ENCODE measurements around the gene TIMM13. TPM values are rescaled to one million over a fixed set of nuclear protein-coding genes. Genes with fewer than 3 reads are reported as not detected.
A peak's percentile ranks its signal among the peaks of the same experiment; 100 is the strongest.
"Not testable (repeated sequence)": the region's sequence is repeated elsewhere in the genome, so short reads cannot be mapped to it uniquely, and the experiment has no call there.

The TIMM13 gene
- polyA plus RNA-seq, 1 donor from 2014 or later = 69.1 TPM

DNA sequence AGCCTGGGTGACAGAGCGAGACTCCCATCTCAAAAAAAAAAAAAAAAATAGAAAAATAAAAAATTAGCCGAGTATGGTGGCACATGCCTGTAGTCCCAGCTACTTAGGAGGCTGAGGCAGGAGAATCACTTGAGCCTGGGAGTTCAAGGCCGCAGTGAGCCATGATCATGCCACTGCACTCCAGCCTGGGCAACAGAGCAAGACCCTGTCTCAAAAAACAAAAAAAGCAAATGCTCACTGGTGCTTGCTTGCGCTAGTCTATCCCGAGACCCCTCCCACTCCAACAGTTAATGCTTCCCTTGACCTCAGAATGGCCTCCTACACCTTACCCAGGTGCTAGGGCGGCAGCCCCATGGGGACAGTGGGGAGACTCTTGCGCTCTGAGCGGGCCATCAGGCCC, 9.9 kb downstream of the TIMM13 start:
- not testable (repeated sequence) for H3K4me1 Mint-ChIP-seq, H3K27me3 Mint-ChIP-seq, H3K36me3 Mint-ChIP-seq, H3K4me3 Mint-ChIP-seq, H3K9me3 Mint-ChIP-seq
- peak overlapping the region in 1 of 3 donors; percentile 73 for H3K27ac Mint-ChIP-seq

DNA sequence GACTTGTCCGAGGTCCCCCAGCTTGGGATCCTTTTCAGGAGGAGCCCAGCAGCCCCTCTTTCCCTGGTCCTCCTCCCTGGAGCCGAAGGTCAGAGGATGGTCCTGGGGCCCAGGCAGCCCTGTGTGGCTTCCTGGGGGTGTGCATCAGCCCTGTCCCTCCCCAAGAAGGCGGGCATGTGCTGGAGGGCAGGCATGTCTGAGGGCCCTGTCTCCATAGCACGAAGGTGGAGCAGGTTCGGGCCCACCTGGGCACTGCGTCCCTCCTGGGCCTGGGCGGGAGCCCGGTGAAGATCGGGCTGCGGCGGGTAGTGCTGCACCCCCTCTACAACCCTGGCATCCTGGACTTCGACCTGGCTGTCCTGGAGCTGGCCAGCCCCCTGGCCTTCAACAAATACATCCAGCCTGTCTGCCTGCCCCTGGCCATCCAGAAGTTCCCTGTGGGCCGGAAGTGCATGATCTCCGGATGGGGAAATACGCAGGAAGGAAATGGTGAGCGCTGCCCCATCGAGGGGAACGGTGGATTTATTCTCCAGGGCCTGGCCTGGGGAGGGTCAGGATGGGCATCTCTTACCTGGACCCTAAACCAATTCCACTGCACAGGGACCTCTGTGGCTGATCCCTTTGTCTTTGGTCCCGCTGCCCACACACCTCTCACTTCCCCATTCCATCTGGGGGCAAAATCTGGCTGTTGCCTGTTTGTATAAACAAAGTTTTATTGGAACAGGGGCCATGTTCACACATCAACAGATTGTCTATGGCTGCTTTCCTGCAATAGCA, 10.9 kb downstream of the TIMM13 start:
- no peak overlapping the region for H3K4me3 Mint-ChIP-seq
- H3K36me3 Mint-ChIP-seq = peaks cover 1% of the 10 kb centered on the region
- peaks cover 0 to 1% (median 0%) of the 10 kb centered on the region in 3 donors for H3K9me3 Mint-ChIP-seq
- H3K27me3 Mint-ChIP-seq = no peaks in the 10 kb centered on the region
- peak overlapping the region in 1 of 3 donors; percentile 53 for H3K27ac Mint-ChIP-seq
- peaks cover 0 to 3% (median 0%) of the 10 kb centered on the region in 3 donors for H3K4me1 Mint-ChIP-seq

DNA sequence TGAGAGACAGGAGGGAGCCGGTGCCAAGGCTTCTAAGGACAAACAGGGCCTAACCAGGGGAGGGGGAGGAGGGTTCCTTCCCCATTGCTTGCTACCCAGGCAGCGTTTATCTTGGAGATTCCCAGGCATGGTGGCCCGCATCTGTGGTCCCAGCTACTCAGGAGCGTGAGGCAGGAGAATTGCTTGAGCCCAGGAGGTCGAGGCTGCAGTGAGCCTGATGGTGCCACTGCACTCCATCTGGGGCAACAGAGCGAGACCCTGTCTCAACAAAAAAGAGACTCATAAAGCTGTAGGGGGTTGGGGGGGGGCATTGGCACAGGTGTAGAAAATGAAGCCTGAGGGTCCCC, 11.4 kb downstream of the TIMM13 start:
- Mint-ChIP-seq H3K36me3 (peaks cover 1% of the 10 kb centered on the region), H3K27ac (no peak overlapping the region), H3K9me3 (peaks cover 0 to 1% (median 0%) of the 10 kb centered on the region in 3 donors), H3K27me3 (no peaks in the 10 kb centered on the region), H3K4me3 (no peak overlapping the region), H3K4me1 (peaks cover 0 to 3% (median 0%) of the 10 kb centered on the region in 3 donors)

DNA sequence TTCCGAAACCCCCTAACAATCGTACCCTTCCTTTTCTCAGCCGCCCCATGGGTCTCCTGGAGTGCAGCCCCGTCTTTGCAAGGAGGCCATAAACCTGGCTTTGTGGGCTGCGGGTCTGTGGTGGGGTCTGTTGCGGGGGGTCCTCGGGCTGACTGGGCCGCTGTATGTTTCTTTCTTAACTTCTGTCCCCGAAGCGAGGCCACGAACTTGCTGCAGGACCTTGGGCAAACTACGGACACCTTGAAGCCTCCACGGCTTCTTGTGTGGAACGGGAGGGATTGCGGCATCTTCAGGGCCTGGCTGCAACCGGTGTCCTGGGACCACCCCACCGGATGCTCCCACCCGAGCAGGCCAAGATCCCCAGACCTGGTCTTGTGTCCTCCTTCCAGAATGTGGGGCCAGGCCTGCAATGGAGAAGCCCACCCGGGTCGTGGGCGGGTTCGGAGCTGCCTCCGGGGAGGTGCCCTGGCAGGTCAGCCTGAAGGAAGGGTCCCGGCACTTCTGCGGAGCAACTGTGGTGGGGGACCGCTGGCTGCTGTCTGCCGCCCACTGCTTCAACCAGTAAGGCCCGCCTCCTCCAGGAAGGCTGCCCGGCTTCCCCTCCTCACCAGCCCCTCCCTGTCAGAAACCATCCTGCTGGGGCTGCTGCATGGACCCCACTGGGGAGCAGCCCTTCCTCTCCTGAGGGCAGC, 12.0 kb downstream of the TIMM13 start:
- H3K9me3 Mint-ChIP-seq = peaks cover 0 to 2% (median 1%) of the 10 kb centered on the region in 3 donors
- H3K4me1 Mint-ChIP-seq = peaks cover 0 to 3% (median 0%) of the 10 kb centered on the region in 3 donors
- H3K36me3 Mint-ChIP-seq = peaks cover 1% of the 10 kb centered on the region
- no peak overlapping the region for H3K27ac Mint-ChIP-seq
- no peak overlapping the region for H3K4me3 Mint-ChIP-seq
- H3K27me3 Mint-ChIP-seq = no peaks in the 10 kb centered on the region

DNA sequence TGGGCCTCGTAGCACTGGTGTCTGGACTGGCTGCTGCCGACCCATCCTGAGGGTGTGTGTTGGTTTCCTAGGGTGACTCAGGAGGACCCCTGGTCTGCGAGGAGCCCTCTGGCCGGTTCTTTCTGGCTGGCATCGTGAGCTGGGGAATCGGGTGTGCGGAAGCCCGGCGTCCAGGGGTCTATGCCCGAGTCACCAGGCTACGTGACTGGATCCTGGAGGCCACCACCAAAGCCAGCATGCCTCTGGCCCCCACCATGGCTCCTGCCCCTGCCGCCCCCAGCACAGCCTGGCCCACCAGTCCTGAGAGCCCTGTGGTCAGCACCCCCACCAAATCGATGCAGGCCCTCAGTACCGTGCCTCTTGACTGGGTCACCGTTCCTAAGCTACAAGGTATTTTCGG, 13.8 kb downstream of the TIMM13 start:
- Mint-ChIP-seq H3K9me3 (peaks cover 0 to 2% (median 1%) of the 10 kb centered on the region in 3 donors), H3K36me3 (peaks cover 1% of the 10 kb centered on the region), H3K4me3 (no peak overlapping the region), H3K4me1 (peaks cover 0 to 3% (median 0%) of the 10 kb centered on the region in 3 donors), H3K27ac (no peak overlapping the region), H3K27me3 (peaks cover 2% of the 10 kb centered on the region)

DNA sequence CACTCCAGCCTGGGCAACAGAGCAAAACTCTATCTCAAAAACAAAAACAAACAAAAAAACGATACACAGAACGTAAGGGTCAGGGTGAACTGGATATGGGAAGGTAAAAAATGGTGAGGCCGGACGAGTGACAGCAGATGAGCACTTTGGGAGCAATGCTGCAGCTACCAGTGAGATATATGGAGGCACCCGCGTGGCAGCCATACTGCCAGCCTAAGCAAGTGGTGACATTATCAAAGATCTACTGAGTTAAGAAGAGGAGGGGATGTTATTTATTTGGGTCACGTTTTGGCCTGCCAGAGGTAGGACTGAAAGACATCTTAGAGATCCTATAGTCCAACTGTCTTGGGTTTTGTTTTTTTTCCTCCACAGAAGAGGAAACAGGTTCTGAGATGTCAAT, 14.2 kb downstream of the TIMM13 start:
- H3K27me3 Mint-ChIP-seq = peaks cover 5% of the 10 kb centered on the region
- H3K9me3 Mint-ChIP-seq = peaks cover 0 to 2% (median 1%) of the 10 kb centered on the region in 3 donors
- peaks cover 0 to 3% (median 0%) of the 10 kb centered on the region in 3 donors for H3K4me1 Mint-ChIP-seq
- H3K36me3 Mint-ChIP-seq = peaks cover 1% of the 10 kb centered on the region
- no peak overlapping the region for H3K4me3 Mint-ChIP-seq
- peak overlapping the region in 1 of 3 donors; percentile 34 for H3K27ac Mint-ChIP-seq

DNA sequence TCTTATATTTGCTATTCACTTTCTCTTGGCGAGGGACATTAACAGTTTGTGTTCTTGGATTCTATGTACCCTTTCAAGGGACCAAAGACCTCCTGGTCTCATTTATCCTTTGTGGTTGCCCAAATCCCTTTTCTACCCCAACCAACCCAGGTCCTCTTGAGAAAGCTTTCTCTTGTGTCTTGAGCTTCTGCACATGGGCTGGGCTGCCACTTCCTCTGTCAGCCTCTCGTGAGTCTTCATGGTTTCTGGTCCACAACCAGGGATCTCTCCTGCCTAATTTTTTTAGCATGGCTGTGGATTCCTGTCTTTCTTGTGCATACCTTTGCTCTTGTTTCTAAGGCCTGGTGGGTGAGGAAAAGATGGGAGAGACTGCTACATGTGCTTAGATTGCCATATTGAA, 14.9 kb downstream of the TIMM13 start:
- no peaks in the 10 kb centered on the region for H3K36me3 Mint-ChIP-seq
- no peak overlapping the region for H3K4me3 Mint-ChIP-seq
- H3K27ac Mint-ChIP-seq = peak overlapping the region in 1 of 3 donors; percentile 34
- peaks cover 0 to 3% (median 0%) of the 10 kb centered on the region in 3 donors for H3K4me1 Mint-ChIP-seq
- peaks cover 0 to 2% (median 1%) of the 10 kb centered on the region in 3 donors for H3K9me3 Mint-ChIP-seq
- peaks cover 5% of the 10 kb centered on the region for H3K27me3 Mint-ChIP-seq

DNA sequence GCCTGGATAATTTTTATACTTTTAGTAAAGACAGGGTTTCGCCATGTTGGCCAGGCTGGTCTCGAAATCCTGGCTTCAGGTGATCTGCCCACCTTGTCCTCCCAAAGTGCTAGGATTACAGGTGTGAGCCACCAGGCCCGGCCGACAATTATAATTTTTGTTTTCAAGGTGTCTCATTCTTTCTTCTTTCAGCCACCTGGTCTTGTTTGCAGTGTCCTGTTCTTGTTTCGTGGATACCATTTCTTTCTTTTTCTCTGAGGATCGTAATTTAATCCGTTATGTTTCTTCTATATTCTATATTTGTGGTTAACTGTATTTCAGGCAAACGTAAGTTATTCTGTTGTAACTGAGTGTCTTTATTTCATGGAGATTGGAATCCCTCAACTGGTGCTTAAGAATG, 15.7 kb downstream of the TIMM13 start:
- Mint-ChIP-seq H3K27ac (no peak overlapping the region), H3K36me3 (no peaks in the 10 kb centered on the region), H3K27me3 (peaks cover 5% of the 10 kb centered on the region), H3K4me3 (no peak overlapping the region), H3K4me1 (peaks cover 0 to 3% (median 0%) of the 10 kb centered on the region in 3 donors), H3K9me3 (peaks cover 0 to 2% (median 1%) of the 10 kb centered on the region in 3 donors)

DNA sequence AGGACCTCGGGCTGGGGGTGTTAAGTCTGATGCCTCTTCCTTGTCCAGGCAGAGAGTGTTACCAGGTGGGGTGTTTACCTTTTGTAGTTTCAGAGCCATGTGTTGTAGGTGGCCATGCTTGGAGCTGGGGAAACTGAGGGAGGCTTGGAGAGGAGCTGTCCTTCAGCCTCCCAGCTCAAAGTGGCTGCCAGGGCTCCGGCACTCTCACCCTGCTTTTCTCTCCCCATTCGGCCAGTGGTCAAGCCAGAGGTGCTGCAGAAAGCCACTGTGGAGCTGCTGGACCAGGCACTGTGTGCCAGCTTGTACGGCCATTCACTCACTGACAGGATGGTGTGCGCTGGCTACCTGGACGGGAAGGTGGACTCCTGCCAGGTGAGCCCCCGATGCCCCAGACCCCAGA, 17.4 kb downstream of the TIMM13 start:
- Mint-ChIP-seq H3K36me3 (peaks cover under 1% of the 10 kb centered on the region), H3K4me3 (no peak overlapping the region), H3K27ac (no peak overlapping the region), H3K4me1 (peaks cover 0 to 3% (median 0%) of the 10 kb centered on the region in 3 donors), H3K27me3 (peaks cover 5% of the 10 kb centered on the region), H3K9me3 (peaks cover 0 to 2% (median 1%) of the 10 kb centered on the region in 3 donors)

DNA sequence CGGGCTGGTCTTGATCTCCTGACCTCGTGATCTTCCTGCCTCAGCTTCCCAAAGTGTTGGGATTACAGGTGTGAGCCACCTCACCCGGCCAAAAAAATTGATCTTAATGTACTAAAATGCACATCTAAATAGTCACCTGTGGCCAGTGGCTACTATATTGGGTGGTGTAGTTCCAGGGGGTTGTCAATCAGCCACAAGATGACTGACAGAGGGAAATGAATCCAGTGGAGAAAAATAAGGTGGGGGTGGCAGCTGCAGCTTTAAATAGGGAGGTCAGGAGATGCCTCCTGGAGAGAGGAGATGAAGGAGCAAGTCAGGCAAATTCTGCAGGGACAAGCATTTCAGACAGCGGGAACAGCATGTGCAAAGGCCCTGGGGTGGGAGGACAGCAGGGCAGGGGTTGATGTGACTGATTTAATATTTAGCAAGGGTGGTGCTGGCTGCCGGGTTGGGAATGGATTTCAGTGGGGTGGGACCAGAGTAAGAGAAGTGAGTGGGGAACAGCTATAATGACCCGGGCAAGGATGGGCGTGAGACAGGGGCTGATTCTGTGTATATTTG, 18.0 kb downstream of the TIMM13 start:
- H3K27ac Mint-ChIP-seq = peak overlapping the region in 1 of 3 donors; percentile 31
- H3K4me3 Mint-ChIP-seq = no peak overlapping the region
- peaks cover 1% of the 10 kb centered on the region for H3K36me3 Mint-ChIP-seq
- H3K27me3 Mint-ChIP-seq = peaks cover 5% of the 10 kb centered on the region
- peaks cover 0 to 3% (median 0%) of the 10 kb centered on the region in 3 donors for H3K4me1 Mint-ChIP-seq
- peaks cover 0 to 2% (median 1%) of the 10 kb centered on the region in 3 donors for H3K9me3 Mint-ChIP-seq

DNA sequence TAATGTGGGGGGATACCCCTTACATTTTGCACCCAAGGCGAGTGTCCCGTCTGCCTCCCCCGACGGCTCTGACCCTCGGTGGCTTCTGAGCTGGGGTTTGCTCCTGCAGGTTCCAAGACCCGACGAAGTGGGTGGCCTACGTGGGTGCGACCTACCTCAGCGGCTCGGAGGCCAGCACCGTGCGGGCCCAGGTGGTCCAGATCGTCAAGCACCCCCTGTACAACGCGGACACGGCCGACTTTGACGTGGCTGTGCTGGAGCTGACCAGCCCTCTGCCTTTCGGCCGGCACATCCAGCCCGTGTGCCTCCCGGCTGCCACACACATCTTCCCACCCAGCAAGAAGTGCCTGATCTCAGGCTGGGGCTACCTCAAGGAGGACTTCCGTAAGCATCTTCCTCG, 19.1 kb downstream of the TIMM13 start:
- Mint-ChIP-seq H3K27me3 (peaks cover 5% of the 10 kb centered on the region), H3K27ac (no peak overlapping the region)

DNA sequence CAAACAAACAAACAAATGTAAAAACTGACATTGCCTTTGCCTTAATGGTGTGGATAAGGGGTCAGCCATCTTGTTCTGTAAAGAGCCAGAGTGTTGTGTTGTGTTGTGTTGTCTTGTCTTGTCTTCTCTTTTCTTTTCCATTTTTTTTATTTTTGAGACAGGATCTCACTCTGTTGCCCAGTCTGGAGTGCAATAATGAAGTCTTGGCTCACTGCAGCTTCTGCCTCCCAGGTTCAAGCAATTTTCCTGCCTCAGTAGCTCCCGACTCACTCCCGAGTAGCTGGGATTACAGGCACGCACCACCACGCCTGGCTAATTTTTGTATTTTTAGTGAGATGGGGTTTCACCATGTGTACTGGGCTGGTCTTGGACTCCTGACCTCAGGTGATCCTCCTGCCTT, 27.8 kb downstream of the TIMM13 start:
- no peaks in the 10 kb centered on the region for H3K27me3 Mint-ChIP-seq
- peaks cover 3 to 4% (median 4%) of the 10 kb centered on the region in 3 donors for H3K4me1 Mint-ChIP-seq
- peaks cover 0 to 2% (median 0%) of the 10 kb centered on the region in 3 donors for H3K9me3 Mint-ChIP-seq
- no peaks in the 10 kb centered on the region for H3K36me3 Mint-ChIP-seq
- H3K4me3 Mint-ChIP-seq = no peak overlapping the region
- H3K27ac Mint-ChIP-seq = no peak overlapping the region

More for the DNA sequence above, 19.1 kb downstream of the TIMM13 start:
- peaks cover 0 to 3% (median 0%) of the 10 kb centered on the region in 3 donors for H3K4me1 Mint-ChIP-seq
- peaks cover 1% of the 10 kb centered on the region for H3K36me3 Mint-ChIP-seq
- no peak overlapping the region for H3K4me3 Mint-ChIP-seq
- peaks cover 0 to 4% (median 1%) of the 10 kb centered on the region in 3 donors for H3K9me3 Mint-ChIP-seq

DNA sequence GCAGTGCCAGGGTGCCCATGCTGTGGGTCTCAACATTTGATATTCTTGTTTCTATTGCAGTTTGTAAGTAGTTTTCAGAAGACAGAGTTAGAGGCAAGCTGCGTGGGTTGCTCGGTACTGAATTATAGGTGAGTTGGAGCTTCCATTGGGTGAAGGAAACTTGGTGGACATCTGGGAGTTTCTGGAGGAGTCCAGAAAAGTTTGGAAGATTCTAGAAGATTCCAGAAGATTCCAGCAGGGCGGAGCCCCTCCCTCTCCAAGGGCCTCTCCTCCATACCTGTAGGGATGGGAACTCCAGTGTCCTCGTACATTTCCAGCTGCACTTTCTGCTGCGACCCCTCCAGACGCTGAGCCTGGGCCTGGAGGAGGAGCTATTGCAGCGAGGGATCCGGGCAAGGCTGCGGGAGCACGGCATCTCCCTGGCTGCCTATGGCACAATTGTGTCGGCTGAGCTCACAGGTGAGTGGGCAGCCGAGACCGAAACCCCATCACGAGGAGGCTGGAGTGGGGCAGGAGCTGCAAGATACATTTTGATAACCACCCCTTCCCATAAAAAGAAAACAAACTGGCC, 28.6 kb downstream of the TIMM13 start:
- Mint-ChIP-seq H3K27ac (no peak overlapping the region), H3K9me3 (no peaks in the 10 kb centered on the region), H3K4me3 (no peak overlapping the region), H3K4me1 (peaks cover 7 to 10% (median 9%) of the 10 kb centered on the region in 3 donors), H3K36me3 (no peaks in the 10 kb centered on the region), H3K27me3 (no peaks in the 10 kb centered on the region)

DNA sequence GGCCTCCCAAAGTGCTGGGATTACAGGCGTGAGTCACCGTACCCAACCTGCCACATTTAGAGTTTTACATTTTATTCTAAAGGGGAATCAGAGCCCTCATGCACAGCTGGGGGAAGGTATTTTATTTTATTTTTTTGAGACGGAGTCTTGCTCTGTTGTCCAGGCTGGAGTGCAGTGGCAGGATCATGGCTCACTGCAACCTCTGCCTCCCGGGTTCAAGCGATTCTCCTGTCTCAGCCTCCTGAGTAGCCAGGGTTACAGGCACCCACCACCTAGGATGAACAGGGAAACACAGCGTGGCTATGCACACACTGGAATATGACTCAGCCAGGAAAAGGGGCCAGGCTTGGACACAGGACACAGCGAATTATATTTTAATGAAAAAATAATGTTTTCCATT, 30.2 kb downstream of the TIMM13 start:
- not testable (repeated sequence) for H3K9me3 Mint-ChIP-seq
- H3K4me1 Mint-ChIP-seq = peaks cover 9 to 19% (median 12%) of the 10 kb centered on the region in 3 donors

DNA sequence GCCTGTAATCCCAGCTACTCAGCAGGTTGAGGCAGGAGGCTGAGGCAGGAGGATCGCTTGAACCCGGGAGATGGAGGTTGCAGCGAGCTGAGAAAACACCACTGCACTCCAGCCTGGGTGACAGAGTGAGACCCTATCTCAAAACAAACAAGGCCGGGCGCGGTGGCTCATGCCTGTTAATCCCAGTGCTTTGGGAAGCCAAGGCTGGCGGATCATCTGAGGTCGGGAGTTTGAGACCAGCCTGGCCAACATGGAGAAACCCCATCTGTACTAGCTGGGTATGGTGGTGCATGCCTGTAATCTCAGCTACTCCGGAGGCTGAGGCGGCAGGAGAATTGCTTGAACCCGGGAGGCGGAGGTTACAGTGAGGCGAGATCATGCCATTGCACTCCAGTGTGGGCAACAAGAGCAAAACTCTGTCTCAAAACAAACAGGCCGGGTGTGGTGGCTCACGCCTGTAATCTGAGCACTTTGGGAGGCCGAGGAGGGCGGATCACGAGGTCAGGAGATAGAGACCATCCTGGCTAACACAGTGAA, 32.0 kb downstream of the TIMM13 start:
- peak overlapping the region in 2 of 3 donors; percentile 73 to 92 for H3K27ac Mint-ChIP-seq
- peak overlapping the region in 1 of 4 donors; percentile 98 for H3K4me3 Mint-ChIP-seq
- H3K27me3 Mint-ChIP-seq, H3K9me3 Mint-ChIP-seq, H3K36me3 Mint-ChIP-seq: not testable (repeated sequence)
- peaks cover 12 to 24% (median 14%) of the 10 kb centered on the region in 3 donors for H3K4me1 Mint-ChIP-seq

More for the DNA sequence above, 30.2 kb downstream of the TIMM13 start:
- not testable (repeated sequence) for H3K27ac Mint-ChIP-seq, H3K4me3 Mint-ChIP-seq, H3K36me3 Mint-ChIP-seq, H3K27me3 Mint-ChIP-seq

Data from IgD-negative memory B cell (primary cell).